Heart right ventricle (tissue), 16 donors: ENCODE results near the gene ATP5MG. TPM values are rescaled to one million over a fixed set of nuclear protein-coding genes. Genes with fewer than 3 reads are reported as not detected.

Experiments
- ATAC-seq, 8 donors: fragments of 200-7000 bp; cut with Tn5 transposase; one replicate each; pipeline ENCODE4 v1.9.1; 2020; ENCODE audit warnings: mild to moderate bottlenecking in 8 of 8, moderate library complexity in 8 of 8, moderate number of reproducible peaks in 1 of 8
- DNase-seq, 2 donors: peaks; one replicate each; pipeline ENCODE4 v3.0.0-alpha.2; 2020
- H3K27ac ChIP-seq, 10 donors: fragments of 200-600 bp; sonication (generic) in 2 of 10; one replicate each; pipeline versions ENCODE4 v1.5.0 to v1.8.0; 2020 to 2022; ENCODE audit warnings: mild to moderate bottlenecking in 3 of 10
- H3K27me3 ChIP-seq, 7 donors: fragments of 200-600 bp; one replicate each; pipeline ENCODE4 v1.8.0; 2021 to 2022; ENCODE audit warnings: mild to moderate bottlenecking in 2 of 7
- H3K36me3 ChIP-seq, 9 donors: fragments of 200-600 bp; sonication (generic) in 1 of 9; one replicate each; pipeline versions ENCODE4 v1.5.0 to v1.8.0; 2020 to 2022; ENCODE audit warnings: mild to moderate bottlenecking in 2 of 9
- H3K4me1 ChIP-seq, 9 donors: fragments of 200-600 bp; sonication (generic) in 1 of 9; one replicate each; pipeline versions ENCODE4 v1.5.0 to v1.8.0; 2020 to 2022; ENCODE audit warnings: mild to moderate bottlenecking in 4 of 9
- H3K4me3 ChIP-seq, 10 donors: fragments of 200-600 bp; sonication (generic) in 2 of 10; one replicate each; pipeline versions ENCODE4 v1.5.0 to v1.8.0; 2020 to 2022; ENCODE audit warnings: mild to moderate bottlenecking in 7 of 10, moderate library complexity in 2 of 10
- H3K9me3 ChIP-seq, 11 donors: fragments of 200-600 bp in 10 of 11; sonication (generic) in 2 of 11; one replicate each; pipeline versions ENCODE4 v1.5.0 to v1.8.0; 2013 to 2022; ENCODE audit warnings: mild to moderate bottlenecking in 2 of 11, control low read depth in 1 of 11, moderate library complexity in 1 of 11
- WGBS, 2 donors: extraction: QIAGEN DNeasy Blood & Tissue Kit; methylation state at CpG; one replicate each; pipeline ENCODE4 v1.1.7; 2013; ENCODE audit warnings: inconsistent platforms in 1 of 2; 5-methylcytosine and 5-hydroxymethylcytosine counted together
- intact Hi-C, 10 donors: fragments of 100-400 bp; cut with DNase I; formaldehyde crosslinking; loops; one replicate each; pipeline versions ENCODE4 v1.11.1 to v1.14.2; 2022
- polyA plus RNA-seq, 2 donors: library from polyadenylated mRNA; stranded (reverse); fragments of 200-250 nt; gene quantifications; one replicate each; pipeline ENCODE4 v1.2.3, GENCODE V29; 2013
- total RNA-seq, 10 donors: library from RNA; stranded (reverse); fragmentation: NEBNext Ultra II Directional in 3 of 10; extraction: Animal tissue kit (Norgen Biotek cat#: 25700) in 3 of 10; gene quantifications; one replicate each; pipeline versions ENCODE4 v1.2.1 to v1.2.4, GENCODE V29; 2021 to 2023
- TF ChIP-seq, protein P1 (sequence below), 9 donors: fragments of 200-600 bp; sonication (generic) in 2 of 9; IDR thresholded peaks; one replicate each; pipeline versions ENCODE4 v1.5.0 to v1.8.0; 2021 to 2022; ENCODE audit warnings: antibody characterized with exemption in 9 of 9, mild to moderate bottlenecking in 5 of 9, moderate library complexity in 1 of 9
- donor health status: Arrhythmogenic right ventricular cardiomyopathy.
- donor health status: ischemic (EF 13 %, LVEDD 7.1; RV severe dilation, severe dysfunction).
- donor health status: healthy with polysubstance abuse.
- donor health status: DM: no; HTN: yes; CAD: no.
- donor health status: DM: no; HTN: no; CAD: no.
- donor health status: ischemic (EF 25% LVEDD 6.9; RV normal size, moderate dysfunction).
- donor health status: ischemic (EF 25% LVEDD 5.7; RV mildly dilated, moderate dysfunction).
- donor health status: healthy.
- donor health status: DM: yes; HTN: yes; CAD: no.
- donor health status: Ischemic cardiomyopathy.
- donor health status: ischemic (EF 35%, LVEDD 5.7; RV mildly dilated, moderate dysfunction).
- donor health status: nonischemic (EF 11% LVEDD 7.7; RV severe dilation, severe dysfunction).
- donor health status: DM: yes; HTN: yes; CAD: no.
- donor health status: PGD.
- donor health status: ischemic (EF 29% LVEDD 5.4; RV normal size, mild dysfunction).
- donor health status: nonischemic (EF 23%, LVEDD 6.1; RV moderate dilation, normal function).

Gene ATP5MG
- total and polyA plus RNA-seq, 12 donors: 365 to 800 (median 688) TPM

GRCh38 chr11:118441770-118442275 lies 40.4 kb downstream of the ATP5MG start:
- WGBS, 2 donors: 31 to 41% methylated on average over 3 of the region's 3 CpGs
- TF ChIP-seq, protein P1, sequence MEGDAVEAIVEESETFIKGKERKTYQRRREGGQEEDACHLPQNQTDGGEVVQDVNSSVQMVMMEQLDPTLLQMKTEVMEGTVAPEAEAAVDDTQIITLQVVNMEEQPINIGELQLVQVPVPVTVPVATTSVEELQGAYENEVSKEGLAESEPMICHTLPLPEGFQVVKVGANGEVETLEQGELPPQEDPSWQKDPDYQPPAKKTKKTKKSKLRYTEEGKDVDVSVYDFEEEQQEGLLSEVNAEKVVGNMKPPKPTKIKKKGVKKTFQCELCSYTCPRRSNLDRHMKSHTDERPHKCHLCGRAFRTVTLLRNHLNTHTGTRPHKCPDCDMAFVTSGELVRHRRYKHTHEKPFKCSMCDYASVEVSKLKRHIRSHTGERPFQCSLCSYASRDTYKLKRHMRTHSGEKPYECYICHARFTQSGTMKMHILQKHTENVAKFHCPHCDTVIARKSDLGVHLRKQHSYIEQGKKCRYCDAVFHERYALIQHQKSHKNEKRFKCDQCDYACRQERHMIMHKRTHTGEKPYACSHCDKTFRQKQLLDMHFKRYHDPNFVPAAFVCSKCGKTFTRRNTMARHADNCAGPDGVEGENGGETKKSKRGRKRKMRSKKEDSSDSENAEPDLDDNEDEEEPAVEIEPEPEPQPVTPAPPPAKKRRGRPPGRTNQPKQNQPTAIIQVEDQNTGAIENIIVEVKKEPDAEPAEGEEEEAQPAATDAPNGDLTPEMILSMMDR (IDR thresholded peaks at IDR 0.05): no peak
- DNase-seq (no peak), ATAC-seq (no peak)
- H3K4me3 ChIP-seq: no peak overlapping the region
- intact Hi-C loops: no loop called here
- no peaks in the 10 kb centered on the region for H3K27me3 ChIP-seq
- no peaks in the 10 kb centered on the region for H3K9me3 ChIP-seq
- peak overlapping the region in 2 of 10 donors; percentile 9 to 38 for H3K27ac ChIP-seq
- peaks cover 0 to 19% (median 0%) of the 10 kb centered on the region in 9 donors for H3K36me3 ChIP-seq
- H3K4me1 ChIP-seq: peaks cover 3 to 80% (median 66%) of the 10 kb centered on the region in 9 donors

GRCh38 chr11:118442301-118442700 lies 40.9 kb downstream of the ATP5MG start:
- Histone ChIP-seq H3K9me3 (no peaks in the 10 kb centered on the region), H3K36me3 (peaks cover 0 to 20% (median 0%) of the 10 kb centered on the region in 9 donors), H3K27ac (peak overlapping the region in 2 of 10 donors; percentile 9 to 38), H3K4me3 (no peak overlapping the region), H3K4me1 (peaks cover 3 to 85% (median 67%) of the 10 kb centered on the region in 9 donors), H3K27me3 (no peaks in the 10 kb centered on the region)
- TF ChIP-seq, protein P1 (IDR thresholded peaks at IDR 0.05): no peak
- intact Hi-C loops: no loop called here
- no peak for ATAC-seq
- 65 to 73% methylated on average over 3 of the region's 3 CpGs for WGBS, 2 donors
- no peak for DNase-seq

DNA sequence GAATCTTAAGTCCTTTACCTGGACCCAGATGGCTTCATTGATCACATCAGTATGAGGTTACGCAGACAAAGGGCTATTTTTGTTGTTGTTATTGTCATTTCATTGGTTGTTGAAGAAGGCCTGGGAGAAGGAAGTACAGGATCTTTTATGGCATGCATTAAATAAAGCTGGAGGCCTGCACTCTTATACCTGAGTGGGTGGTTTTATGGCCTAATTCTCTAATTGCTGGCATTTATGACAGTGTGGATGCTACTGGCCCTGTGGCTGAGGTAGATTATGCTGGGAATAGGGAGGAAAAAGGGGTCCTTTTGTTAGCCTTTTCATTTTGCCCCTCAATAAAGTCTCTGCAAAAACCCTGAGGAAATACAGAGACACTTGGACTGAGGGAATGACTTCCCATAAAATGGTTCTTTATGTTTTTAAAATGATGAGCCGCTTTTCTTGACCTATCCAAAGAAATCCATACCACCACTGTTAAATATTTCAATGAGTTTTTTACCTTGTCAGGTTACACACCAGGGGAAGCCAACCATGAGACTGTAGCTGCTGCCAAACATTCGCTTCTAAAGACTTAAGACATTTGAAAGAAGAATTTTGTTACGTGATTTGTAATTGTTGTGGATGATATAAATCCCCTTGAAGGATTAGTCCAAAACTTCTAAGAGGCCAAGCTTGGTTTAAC lies 41.6 kb downstream of the ATP5MG start:
- Histone ChIP-seq H3K36me3 (peaks cover 0 to 26% (median 0%) of the 10 kb centered on the region in 9 donors), H3K4me1 (peaks cover 3 to 80% (median 70%) of the 10 kb centered on the region in 9 donors), H3K27ac (no peak overlapping the region), H3K9me3 (no peaks in the 10 kb centered on the region), H3K27me3 (no peaks in the 10 kb centered on the region), H3K4me3 (no peak overlapping the region)
- intact Hi-C loops: no loop called here
- ATAC-seq: no peak
- no peak for DNase-seq
- WGBS, 2 donors: 92% methylated on average over 4 of the region's 4 CpGs
- TF ChIP-seq, protein P1 (IDR thresholded peaks at IDR 0.05): no peak

- Histone ChIP-seq H3K36me3 (peaks cover 0 to 26% (median 0%) of the 10 kb centered on the region in 9 donors), H3K4me1 (peaks cover 3 to 74% (median 64%) of the 10 kb centered on the region in 9 donors), H3K27me3 (no peaks in the 10 kb centered on the region), H3K9me3 (no peaks in the 10 kb centered on the region), H3K4me3 (no peak overlapping the region), H3K27ac (no peak overlapping the region)
- TF ChIP-seq, protein P1 (IDR thresholded peaks at IDR 0.05): no peak
- DNase-seq (no peak), ATAC-seq (no peak)
- intact Hi-C loops: no loop called here
- WGBS, 2 donors: 84 to 89% methylated on average over 2 of the region's 2 CpGs
These were observed 42.3 kb downstream of the ATP5MG start for GRCh38 chr11:118443590-118444218.
